Gastroesophageal sphincter (tissue), 4 donors: Measurements from ENCODE around the gene SPPL3. TPM values are rescaled to one million over a fixed set of nuclear protein-coding genes. Genes with fewer than 3 reads are reported as not detected.

Source experiments
- ATAC-seq: fragments of 150-250 bp; one replicate; pipeline ENCODE4 v1.9.1; 2016; ENCODE audit warnings: mild to moderate bottlenecking, moderate library complexity
- H3K27ac ChIP-seq, 4 donors: fragments of 200-600 bp; sonication (generic) in 3 of 4; 1 replicate in 3 of 4; 2 replicates in 1 of 4; pipeline ENCODE4 v1.5.1; 2016 to 2019
- H3K27me3 ChIP-seq: fragments of 200-600 bp; sonication (generic); one replicate; pipeline ENCODE4 v1.5.1; 2019
- H3K36me3 ChIP-seq, 2 donors: fragments of 200-600 bp; sonication (generic); one replicate each; pipeline ENCODE4 v1.5.1; 2019; ENCODE audit warnings: control low read depth in 1 of 2
- H3K4me1 ChIP-seq, 3 donors: fragments of 200-600 bp; sonication (generic); 1 replicate in 2 of 3; 2 replicates in 1 of 3; pipeline ENCODE4 v1.5.1; 2016 to 2019; ENCODE audit warnings: control low read depth in 2 of 3
- H3K4me3 ChIP-seq, 2 donors: fragments of 200-600 bp; sonication (generic); one replicate each; pipeline ENCODE4 v1.5.1; 2019; ENCODE audit warnings: mild to moderate bottlenecking in 1 of 2, moderate library complexity in 1 of 2
- H3K9me3 ChIP-seq, 3 donors: fragments of 200-600 bp; sonication (generic); one replicate each; pipeline ENCODE4 v1.5.1; 2017 to 2019; ENCODE audit warnings: control low read depth in 2 of 3
- EP300 ChIP-seq: sonication (generic); formaldehyde crosslinking; IDR thresholded peaks from one replicate; pipeline ENCODE4 v1.6.1; 2017; ENCODE audit warnings: antibody characterized with exemption, mild to moderate bottlenecking
- POLR2A ChIP-seq, 2 donors: fragments of 450-650 bp; IDR thresholded peaks; one replicate each; pipeline ENCODE4 v1.6.1; 2017; ENCODE audit warnings: antibody characterized with exemption in 2 of 2, mild to moderate bottlenecking in 2 of 2, moderate library complexity in 1 of 2
- POLR2AphosphoS5 ChIP-seq: sonication (generic); formaldehyde crosslinking; IDR thresholded peaks from one replicate; pipeline ENCODE4 v1.6.1; 2017; ENCODE audit warnings: antibody characterized with exemption
- WGBS, 2 donors: methylation state at CpG; one replicate each; pipeline ENCODE4 v1.1.5; 2018; ENCODE audit warnings: low coverage in 1 of 2; 5-methylcytosine and 5-hydroxymethylcytosine counted together
- total RNA-seq, 4 donors: library from RNA; depleted of rRNA; stranded (reverse); fragments of >200 nt; gene quantifications; one replicate each; pipeline ENCODE4 v1.1.0, GENCODE V29; 2016
- TF ChIP-seq, protein P1 (sequence below), 4 experiments: fragments of 200-600 bp in 2 of 4; fragments of 450-650 bp in 2 of 4; sonication (generic) in 1 of 4; IDR thresholded peaks; one replicate each; pipeline ENCODE4 v1.5.1; 2017 to 2019; ENCODE audit warnings: antibody characterized with exemption in 4 of 4, mild to moderate bottlenecking in 2 of 4, moderate library complexity in 2 of 4

SPPL3 gene
- total RNA-seq, 4 donors from 2014 or later: 16.2 to 20.2 (median 19.0) TPM

DNA sequence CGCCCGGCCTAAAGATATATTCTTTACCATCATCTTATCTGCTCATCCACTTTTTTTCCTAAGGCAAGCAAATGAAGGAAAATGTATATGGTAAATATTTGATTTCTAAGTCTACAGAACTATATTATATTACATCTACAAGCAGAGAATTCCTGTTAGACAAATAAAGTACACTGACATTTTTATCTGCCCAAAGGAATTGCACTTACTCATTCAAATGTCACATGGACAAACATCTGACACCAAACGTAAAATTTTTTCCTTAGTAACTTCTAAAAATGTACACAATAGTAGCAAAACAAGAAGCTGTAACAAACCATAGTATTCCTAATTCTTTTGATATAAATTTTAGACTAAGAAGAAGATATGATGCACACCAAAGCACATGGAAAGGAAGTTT, 51.0 kb downstream of the SPPL3 start:
- 20 to 68% methylated on average over 1 to 3 of the region's 3 CpGs for WGBS, 2 donors
- no peak for ATAC-seq
- Histone ChIP-seq H3K36me3 (no peaks in the 10 kb centered on the region), H3K4me3 (no peak overlapping the region), H3K4me1 (peaks cover 0 to 83% (median 6%) of the 10 kb centered on the region in 3 donors), H3K27ac (no peak overlapping the region), H3K9me3 (peaks cover 0 to 2% (median 0%) of the 10 kb centered on the region in 3 donors), H3K27me3 (no peaks in the 10 kb centered on the region)
- TF ChIP-seq EP300 (no peak), POLR2AphosphoS5 (no peak), POLR2A (IDR thresholded peaks at IDR 0.05) (no peak)
- TF ChIP-seq, protein P1, sequence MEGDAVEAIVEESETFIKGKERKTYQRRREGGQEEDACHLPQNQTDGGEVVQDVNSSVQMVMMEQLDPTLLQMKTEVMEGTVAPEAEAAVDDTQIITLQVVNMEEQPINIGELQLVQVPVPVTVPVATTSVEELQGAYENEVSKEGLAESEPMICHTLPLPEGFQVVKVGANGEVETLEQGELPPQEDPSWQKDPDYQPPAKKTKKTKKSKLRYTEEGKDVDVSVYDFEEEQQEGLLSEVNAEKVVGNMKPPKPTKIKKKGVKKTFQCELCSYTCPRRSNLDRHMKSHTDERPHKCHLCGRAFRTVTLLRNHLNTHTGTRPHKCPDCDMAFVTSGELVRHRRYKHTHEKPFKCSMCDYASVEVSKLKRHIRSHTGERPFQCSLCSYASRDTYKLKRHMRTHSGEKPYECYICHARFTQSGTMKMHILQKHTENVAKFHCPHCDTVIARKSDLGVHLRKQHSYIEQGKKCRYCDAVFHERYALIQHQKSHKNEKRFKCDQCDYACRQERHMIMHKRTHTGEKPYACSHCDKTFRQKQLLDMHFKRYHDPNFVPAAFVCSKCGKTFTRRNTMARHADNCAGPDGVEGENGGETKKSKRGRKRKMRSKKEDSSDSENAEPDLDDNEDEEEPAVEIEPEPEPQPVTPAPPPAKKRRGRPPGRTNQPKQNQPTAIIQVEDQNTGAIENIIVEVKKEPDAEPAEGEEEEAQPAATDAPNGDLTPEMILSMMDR (IDR thresholded peaks at IDR 0.05): no peak

- no peaks in the 10 kb centered on the region for H3K9me3 ChIP-seq
- no peak for ATAC-seq
- no peaks in the 10 kb centered on the region for H3K36me3 ChIP-seq
- H3K27me3 ChIP-seq: no peaks in the 10 kb centered on the region
- WGBS, 2 donors: 71 to 72% methylated on average over 4 of the region's 4 CpGs
- no peak overlapping the region for H3K4me3 ChIP-seq
- no peak for TF ChIP-seq POLR2A (IDR thresholded peaks at IDR 0.05)
- no peak for TF ChIP-seq EP300
- TF ChIP-seq, protein P1 (IDR thresholded peaks at IDR 0.05): no peak
- TF ChIP-seq POLR2AphosphoS5: no peak
- peaks cover 0 to 87% (median 15%) of the 10 kb centered on the region in 3 donors for H3K4me1 ChIP-seq
- no peak overlapping the region for H3K27ac ChIP-seq
These were observed 52.2 kb downstream of the SPPL3 start for GRCh38 chr12:120851944-120852343.

- Histone ChIP-seq H3K4me1 (peaks cover 0 to 88% (median 12%) of the 10 kb centered on the region in 3 donors), H3K36me3 (no peaks in the 10 kb centered on the region), H3K4me3 (no peak overlapping the region), H3K27ac (no peak overlapping the region), H3K27me3 (no peaks in the 10 kb centered on the region), H3K9me3 (no peaks in the 10 kb centered on the region)
- WGBS, 2 donors: 82 to 100% methylated on average over 1 to 5 of the region's 7 CpGs
- ATAC-seq: no peak
- TF ChIP-seq, protein P1 (IDR thresholded peaks at IDR 0.05): no peak
- TF ChIP-seq POLR2AphosphoS5 (no peak), POLR2A (IDR thresholded peaks at IDR 0.05) (no peak), EP300 (no peak)
These were observed 52.7 kb downstream of the SPPL3 start for GRCh38 chr12:120851444-120851843.

- no peaks in the 10 kb centered on the region for H3K36me3 ChIP-seq
- H3K4me1 ChIP-seq: peaks cover 0 to 90% (median 12%) of the 10 kb centered on the region in 3 donors
- TF ChIP-seq POLR2A (IDR thresholded peaks at IDR 0.05) (no peak), EP300 (no peak), POLR2AphosphoS5 (no peak)
- TF ChIP-seq, protein P1 (IDR thresholded peaks at IDR 0.05): no peak
- no peak for ATAC-seq
- H3K9me3 ChIP-seq: no peaks in the 10 kb centered on the region
- H3K27ac ChIP-seq: peak overlapping the region in 2 of 4 donors; percentile 17 to 19
- H3K4me3 ChIP-seq: no peak overlapping the region
- WGBS, 2 donors: 19 to 26% methylated on average over 2 of the region's 2 CpGs
- no peaks in the 10 kb centered on the region for H3K27me3 ChIP-seq
These were observed 54.4 kb downstream of the SPPL3 start for GRCh38 chr12:120849765-120850164.

DNA sequence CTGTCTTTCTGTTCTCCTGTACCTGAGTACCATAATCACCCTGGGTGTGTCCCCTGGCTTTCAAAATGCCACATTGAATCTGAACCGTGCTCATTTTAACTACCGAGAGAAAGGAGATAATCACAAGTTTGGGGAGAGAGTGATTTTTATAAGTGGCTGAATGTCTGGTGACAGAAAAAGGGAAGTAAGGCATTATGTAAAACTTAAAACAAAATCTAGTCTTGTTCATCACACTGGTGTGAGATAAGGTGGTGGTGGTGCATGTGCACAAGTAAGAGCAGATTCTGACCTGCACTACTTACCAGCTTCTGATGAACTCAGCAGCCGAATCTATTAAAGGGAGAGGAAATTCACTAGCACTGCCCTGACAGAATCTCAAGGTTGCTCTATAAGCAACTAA, 56.3 kb downstream of the SPPL3 start:
- peak overlapping the region in 1 of 4 donors; percentile 9 for H3K27ac ChIP-seq
- 55 to 75% methylated on average over 3 of the region's 3 CpGs for WGBS, 2 donors
- H3K4me1 ChIP-seq: peaks cover 0 to 88% (median 9%) of the 10 kb centered on the region in 3 donors

More for the DNA sequence above, 56.3 kb downstream of the SPPL3 start:
- H3K36me3 ChIP-seq: no peaks in the 10 kb centered on the region
- no peaks in the 10 kb centered on the region for H3K27me3 ChIP-seq
- no peak for ATAC-seq
- TF ChIP-seq EP300 (no peak), POLR2AphosphoS5 (no peak), POLR2A (IDR thresholded peaks at IDR 0.05) (no peak)
- TF ChIP-seq, protein P1 (IDR thresholded peaks at IDR 0.05): no peak
- no peaks in the 10 kb centered on the region for H3K9me3 ChIP-seq
- H3K4me3 ChIP-seq: no peak overlapping the region
